GM04503 (cell line): ENCODE measurements around the gene MPC1.
A peak's percentile ranks its signal among the peaks of the same experiment; 100 is the strongest.
"Not testable (repeated sequence)": the region's sequence is repeated elsewhere in the genome, so short reads cannot be mapped to it uniquely, and the experiment has no call there.

Source experiments
- DNase-seq: peaks from one replicate; pipeline ENCODE4 v3.0.0-alpha.2; 2012; ENCODE audit warnings: low read depth

Gene MPC1

DNA sequence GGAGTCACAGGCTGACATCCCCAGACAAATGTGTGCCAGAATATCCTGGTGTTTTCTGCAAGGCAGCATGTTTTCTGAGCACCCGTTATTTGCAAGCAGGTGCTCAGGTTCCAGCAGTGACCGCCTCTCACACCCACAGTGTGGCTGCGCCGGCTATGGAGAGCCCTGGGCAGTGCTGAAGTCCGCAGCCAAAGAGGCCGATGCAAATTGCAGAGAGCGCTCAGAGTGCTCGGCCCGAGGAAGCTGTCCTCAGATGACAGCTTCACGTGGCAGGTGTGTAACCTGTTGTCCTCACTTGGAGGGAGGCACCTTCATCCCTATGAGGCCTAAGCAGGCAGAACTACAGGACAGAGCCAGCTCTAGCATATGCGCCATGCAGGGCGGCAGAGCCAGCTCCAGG is 23.5 kb upstream of the MPC1 start:
- no peak for DNase-seq

DNA sequence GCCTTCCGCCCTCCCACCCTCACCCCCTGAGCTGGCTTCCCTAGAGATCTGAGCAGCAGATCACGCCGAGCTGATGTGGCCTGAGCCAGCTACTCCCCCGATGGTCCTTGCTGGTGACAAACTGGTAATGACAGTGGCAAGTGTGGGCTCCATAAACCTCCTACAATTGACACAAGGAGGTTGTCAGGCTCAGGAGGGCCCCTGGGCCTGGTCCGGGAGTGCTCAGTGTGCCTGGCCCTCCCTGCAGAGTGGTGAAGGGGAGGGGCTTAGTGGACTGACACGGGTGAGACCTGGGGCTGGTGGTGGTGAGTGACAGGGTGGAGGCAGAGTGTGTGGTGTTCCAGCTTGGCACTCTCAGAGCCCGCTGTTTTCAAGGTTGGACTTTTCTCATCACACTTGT is 22.6 kb upstream of the MPC1 start:
- DNase-seq, result no peak

DNA sequence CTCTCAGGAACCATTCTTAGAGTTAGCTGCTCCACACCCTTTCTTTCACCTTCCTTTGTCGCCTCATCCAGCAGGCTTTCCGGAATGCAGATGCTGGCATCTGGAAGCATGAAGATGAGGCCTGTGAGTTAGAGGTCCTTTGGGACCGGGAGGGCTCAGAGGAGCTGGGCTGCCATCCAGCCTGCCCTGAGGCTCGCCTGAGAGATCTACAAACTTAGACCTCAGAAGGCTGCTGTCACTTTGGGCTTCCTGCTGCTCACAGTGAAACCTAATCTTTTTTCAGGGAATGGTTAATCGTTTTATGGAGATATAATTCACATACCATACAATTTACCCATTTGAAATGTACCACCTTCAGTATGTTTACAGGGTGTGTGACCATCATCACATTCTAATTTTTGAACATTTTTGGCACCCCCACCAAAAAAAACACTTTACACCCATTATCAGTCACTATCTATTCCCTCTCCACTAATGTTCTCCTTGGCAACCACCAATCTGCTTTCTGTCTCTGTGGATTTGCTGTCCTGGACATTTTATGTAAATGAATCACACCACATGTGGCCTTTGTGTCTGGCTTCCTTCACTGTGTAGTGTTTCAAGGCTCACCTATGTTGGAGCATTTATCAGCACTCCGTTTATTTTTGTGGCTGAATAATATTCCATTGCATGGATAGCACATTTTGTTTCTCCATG is 20.0 kb upstream of the MPC1 start:
- DNase-seq, result peak; percentile 60

DNA sequence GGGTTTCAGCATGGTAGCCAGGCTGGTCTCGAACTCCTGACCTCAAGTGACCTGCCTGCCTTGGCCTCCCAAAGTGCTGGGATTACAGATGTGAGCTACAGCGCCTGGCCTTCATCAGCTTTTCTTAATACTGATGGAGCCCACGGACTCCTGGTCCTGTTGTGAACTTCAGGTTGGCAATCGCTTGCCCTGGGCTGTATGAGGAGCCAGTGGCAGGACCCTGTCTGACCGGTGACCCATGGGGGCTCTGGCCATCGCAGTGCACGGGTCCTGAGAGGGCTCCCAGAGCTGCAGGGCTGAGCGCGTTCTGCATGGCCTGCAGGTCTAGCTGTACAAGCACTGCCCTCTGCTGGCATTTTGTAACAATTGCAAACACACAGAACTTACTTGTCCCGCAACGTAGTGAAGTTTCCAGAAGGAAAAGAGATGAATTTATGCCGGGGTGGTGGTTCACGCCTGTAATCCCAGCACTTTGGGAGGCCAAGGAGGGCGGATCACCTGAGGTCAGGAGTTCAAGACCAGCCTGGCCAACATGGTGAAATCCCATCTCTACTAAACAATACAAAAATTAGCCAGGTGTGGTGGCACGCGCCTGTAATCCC is 18.0 kb upstream of the MPC1 start:
- not testable (repeated sequence) for DNase-seq

DNA sequence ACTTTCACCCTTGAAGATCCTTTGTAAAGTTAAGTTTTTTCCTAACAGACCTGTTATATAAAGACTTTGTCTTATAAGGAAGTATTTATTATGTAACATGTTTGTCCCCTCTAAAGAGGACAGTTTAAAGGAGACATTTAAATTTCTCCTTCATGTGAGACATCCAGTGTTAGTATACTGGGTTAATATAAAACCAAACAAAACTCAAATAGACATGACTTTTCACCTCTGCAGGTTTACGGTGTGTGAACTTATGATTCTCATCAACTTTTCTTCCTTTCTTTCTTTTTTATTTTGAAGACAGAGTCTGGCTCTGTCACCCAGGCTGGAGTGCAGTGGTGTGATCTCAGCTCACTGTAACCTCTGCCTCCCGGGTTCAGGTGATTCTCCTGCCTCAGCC is 17.4 kb upstream of the MPC1 start:
- no peak for DNase-seq

DNA sequence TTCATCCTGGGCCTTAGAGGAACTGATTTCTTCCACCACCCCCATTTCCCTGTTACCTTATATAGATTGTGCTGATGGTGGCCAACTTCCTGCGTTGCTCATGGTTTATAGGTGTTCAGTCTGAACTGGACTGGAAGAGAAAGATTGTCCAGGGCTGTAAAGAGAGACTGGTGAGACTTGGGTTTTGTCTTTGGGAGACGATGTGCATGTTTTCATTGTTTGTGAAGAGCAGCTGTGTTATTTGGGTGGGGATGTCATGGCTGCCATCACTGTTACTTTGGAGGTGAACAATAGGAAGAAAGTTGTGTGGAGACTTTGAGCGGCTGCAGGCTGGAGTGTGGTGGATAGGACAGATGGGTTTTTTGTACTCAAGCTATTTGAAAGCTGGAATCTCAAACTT is 15.6 kb upstream of the MPC1 start:
- DNase-seq, result no peak

DNA sequence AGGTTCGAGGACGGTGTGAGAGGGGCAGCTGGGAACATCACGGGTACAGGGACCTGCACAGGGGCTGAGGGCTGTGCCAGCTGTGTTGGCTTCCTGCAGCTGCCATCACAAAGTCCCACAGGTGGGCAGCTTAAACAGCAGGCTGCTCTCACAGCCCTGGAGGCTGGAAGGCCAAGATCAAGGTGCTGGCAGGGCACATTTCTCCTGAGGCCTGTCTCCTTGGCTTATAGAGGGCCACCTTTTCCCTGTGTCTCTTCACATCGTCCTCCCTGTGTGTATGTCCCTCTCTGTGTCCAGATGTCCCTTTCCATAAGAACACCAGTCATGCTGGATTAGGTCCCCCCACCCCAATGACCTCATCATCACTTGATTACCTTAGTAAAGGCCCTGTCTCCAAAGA is 15.1 kb upstream of the MPC1 start:
- no peak for DNase-seq

DNA sequence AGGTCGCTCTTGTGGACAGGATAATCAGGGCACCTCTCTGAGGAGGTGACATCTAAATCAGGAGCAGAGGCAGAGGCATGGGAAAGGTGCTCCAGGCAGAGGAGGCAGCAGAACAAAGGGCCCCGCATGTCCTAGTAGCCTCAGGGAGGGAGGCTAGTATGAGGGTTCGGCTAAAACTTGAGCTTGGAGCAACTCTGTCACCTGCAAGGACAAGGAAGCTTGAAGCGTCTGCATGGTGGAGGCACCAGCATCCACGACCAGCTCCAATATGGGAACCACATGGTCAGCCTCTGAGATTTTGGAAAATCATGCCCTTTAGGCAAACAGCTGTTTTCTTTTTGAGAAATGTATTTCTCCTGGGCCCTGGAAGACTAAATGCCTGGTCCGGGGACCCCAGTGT is 13.0 kb upstream of the MPC1 start:
- DNase-seq, result no peak

DNA sequence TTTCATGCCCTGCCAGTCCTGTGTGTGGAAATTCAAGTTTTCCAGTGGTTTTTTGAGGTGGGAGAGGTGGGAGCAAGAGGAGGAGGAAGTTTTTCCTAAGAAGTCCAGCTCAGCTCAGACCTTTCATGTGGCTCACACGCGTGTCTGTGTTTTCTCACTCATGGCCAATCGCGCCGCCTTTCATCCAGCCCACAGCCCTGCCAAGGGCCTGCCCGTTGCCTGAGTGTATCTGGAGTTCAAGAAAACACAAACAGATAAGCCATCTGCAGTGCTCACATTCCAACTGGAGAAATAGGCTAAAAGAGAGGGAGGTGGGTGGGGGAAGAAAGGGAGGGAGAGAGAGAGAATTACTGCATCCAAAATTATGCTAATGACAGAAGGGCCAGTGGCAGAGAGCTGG is 12.6 kb upstream of the MPC1 start:
- no peak for DNase-seq

DNA sequence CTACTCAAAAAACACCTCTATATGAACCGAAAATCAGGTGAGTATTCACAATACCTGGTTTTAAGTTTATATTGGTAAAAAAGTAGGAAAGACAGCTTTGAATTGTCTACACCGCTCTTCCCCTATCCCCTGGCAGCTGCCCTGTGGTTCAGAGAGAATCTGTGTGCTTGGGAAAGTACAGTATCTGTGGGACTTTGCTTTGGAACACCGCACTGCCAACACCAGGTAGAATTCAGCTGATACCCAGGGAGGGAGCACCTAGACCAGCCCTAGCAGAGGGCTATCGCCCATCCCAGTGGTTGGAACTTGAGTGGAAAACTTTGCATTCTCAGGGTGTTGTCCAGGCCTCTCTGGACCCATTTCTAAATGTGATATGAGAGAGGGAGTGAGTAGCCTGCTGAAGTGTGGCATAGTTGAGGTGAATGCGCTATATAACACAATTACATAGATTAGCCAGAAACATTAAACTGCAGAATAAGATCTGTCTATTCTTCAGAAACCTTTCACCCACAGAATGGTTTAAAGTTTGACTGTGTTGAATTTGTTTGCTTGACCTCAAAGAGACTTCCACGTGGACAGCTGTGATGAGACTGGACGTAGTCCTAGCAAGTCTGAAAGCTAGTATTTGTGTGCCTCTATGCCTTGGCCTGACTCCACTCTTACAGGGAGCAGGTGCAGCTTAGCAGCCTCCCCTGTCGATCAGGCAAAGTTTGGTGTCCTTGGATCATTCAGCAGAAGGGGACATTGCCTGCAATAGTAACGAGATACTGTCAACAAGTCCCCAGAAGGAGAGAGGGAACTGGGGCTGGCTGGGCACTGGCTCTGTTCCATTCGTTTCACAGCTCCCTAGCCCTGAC is 11.5 kb upstream of the MPC1 start:
- DNase-seq, result no peak

DNA sequence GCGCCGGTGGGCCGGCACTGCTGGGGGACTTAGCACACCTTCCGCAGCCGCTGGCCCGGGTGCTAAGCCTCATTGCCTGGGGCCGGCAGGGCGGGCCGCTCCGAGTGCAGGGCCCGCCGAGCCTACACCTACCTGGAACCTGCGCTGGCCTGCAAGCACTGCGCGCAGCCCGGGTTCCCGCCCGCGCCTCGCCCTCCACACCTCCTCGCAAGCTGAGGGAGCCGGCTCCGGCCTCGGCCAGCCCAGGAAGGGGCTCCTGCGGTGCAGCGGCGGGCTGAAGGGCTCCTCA is 10.7 kb upstream of the MPC1 start:
- DNase-seq, result no peak

DNA sequence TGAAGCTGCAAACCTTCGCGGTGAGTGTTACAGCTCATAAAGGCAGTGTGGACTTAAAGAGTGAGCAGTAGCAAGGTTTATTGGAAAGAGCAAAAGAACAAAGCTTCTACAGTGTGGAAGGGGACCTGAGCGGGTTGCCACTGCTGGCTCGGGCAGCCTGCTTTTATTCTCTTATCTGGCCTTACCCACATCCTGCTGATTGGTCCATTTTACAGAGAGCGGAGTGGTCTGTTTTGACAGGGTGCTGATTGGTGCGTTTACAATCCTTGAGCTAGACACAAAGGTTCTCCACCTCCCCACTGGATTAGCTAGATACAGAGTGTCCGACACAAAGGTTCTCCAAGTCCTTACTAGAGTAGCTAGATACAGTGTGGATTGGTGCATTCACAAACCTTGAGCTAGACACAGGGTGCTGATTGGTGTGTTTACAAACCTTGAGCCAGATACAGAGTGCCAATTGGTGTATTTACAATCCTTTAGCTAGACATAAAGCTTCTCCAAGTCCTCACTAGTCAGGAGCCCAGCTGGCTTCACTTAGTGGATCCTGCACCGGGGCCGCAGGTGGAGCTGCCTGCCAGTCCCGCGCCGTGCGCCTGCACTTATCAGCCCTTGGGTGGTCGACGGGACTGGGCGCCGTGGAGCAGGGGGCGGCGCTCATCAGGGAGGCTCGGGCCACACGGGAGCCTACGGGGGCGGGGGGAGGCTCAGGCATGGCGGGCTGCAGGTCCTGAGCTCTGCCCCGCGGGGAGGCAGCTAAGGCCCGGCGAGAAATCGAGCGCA is 10.2 kb upstream of the MPC1 start:
- not testable (repeated sequence) for DNase-seq

DNA sequence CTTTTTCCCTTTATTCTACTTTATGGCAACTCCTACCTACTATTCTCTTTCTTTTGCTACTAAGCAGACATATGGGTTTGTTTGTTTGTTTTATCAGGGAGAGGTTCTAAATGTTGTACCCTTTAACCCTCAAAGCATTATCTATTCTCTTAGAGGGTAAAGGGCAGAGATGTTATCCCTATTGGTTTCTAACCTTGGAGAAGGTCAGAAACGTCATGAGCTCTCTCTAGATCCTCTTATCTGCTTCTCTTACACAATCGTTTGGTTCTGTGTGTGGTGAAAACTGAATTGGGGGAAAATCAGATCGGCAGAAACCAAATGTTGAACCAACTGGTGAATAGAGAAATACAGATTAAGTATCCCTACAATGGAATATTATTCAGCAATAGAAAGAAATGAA is 6.4 kb upstream of the MPC1 start:
- DNase-seq, result no peak

DNA sequence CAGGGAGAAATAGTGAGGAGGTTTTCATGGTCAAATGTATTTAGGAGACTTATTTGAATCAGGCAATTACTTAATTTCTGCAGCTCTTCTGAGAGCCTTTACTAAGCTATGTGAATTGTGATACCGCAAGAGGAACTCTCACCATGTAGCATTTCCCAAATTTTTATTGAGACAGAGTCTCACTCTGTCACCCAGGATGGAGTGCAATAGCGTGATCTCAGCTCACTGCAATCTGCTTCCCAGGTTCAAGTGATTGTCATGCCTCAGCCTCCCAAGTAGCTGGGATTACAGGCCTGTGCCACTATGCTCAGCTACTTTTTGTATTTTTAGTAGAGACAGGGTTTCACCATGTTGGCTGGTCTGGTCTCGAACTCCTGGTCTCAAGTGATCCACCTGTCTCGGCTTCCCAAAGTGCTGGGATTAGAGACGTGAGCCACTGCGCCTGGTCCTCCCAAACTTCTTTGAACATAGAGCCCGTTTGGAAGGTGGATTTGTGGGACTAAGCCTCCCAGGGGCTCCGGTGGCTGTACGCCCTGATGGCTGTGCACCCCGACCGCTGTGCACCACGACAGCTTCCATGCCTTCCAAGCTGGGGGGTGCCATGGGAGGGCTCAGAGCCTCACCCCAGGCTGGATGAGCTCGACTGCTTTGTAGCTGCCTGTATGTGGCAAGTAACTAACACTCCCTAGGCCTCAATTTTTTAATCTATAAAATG is 5.7 kb upstream of the MPC1 start:
- DNase-seq, result no peak

DNA sequence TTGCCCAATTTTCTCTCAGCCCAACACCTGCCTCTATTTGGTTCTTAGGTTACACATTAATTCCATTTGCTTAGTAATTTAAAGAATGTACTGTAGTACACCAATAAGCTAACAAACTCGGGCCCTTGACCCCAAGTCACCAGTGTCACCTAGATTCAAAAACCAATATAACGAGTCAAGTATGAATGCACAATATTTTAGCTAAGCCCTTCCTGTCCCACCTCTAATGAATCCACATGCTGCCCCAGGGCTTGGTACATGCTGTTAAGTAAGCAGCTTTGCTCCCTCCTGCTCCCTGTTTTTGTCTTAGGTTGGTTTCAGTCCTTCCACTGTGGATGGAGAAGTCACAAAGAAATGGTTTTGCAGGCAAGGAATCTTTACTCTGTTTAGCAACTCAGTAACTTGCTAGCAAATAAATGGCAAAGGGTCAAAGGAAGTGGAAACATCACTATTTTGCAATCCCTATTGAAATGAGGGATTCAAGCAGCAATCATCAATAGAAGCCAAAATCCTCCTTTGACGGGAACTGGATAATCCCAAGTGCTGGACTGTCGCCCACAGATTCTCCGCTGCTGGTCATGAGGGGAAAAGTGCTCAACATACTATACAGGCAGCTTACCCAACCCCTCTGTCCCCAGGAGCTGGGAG is 5.0 kb upstream of the MPC1 start:
- no peak for DNase-seq

DNA sequence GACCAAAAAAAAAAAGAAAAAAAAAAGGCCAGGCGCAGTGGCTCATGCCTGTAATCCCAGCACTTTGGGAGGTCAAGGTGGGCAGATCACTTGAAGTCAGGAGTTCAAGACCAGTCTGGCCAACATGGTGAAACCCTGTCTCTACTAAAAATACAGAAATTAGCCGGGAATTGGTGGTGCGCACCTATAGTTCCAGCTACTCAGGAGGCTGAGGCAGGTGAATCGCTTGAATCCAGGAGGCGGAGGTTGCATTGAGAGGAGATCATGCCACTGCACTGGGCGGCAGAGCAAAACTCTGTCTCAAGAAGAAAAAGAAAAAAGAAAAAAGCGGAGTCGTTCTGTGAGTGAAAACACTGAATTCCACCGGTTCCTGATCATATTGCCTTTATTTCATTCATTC is 4.4 kb upstream of the MPC1 start:
- DNase-seq, result not testable (repeated sequence)

DNA sequence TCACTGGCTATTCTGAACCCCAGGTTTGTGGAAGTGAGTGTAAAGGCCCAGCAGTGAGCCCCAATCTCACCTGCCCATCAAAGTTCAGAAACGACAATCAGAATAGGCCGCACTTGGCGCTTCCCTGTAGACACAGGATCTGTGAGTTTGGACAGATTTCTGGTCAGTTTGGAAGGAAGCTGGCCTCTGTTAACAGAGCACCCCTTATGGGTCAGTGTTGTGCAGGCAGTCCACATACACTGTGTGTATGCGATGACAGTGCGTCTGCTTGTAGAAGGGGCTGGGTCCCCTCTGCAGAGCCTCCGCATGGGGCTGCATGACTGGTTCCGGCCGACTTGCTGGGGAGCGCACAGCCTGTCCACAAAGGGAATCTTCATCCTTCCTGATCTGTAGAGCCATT is 3.4 kb upstream of the MPC1 start:
- DNase-seq, result no peak

DNA sequence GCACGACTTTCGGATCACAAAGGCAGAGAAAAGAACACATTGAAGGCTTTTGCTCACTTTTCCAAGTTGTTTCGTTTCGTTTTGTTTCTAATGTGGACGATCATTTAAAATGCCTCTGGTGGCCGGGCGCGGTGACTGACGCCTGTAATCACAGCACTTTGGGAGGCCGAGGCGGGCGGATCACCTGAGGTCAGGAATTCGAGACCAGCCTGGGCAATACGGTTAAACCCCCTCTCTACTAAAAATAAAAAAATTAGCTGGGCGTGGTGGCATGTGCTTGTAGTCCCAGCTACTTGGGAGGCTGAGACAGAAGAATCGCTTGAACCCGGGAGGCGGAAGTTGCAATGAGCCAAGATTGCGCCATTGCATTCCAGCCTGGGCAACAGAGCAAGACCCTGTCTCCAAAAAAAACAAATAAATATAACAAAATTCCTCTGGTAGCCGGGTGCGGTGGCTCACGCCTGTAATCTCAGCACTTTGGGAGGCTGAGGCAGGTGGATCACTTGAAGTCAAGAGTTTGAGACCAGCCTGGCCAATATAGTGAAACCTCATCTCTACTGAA is 1.1 kb upstream of the MPC1 start:
- DNase-seq, result not testable (repeated sequence)

DNA sequence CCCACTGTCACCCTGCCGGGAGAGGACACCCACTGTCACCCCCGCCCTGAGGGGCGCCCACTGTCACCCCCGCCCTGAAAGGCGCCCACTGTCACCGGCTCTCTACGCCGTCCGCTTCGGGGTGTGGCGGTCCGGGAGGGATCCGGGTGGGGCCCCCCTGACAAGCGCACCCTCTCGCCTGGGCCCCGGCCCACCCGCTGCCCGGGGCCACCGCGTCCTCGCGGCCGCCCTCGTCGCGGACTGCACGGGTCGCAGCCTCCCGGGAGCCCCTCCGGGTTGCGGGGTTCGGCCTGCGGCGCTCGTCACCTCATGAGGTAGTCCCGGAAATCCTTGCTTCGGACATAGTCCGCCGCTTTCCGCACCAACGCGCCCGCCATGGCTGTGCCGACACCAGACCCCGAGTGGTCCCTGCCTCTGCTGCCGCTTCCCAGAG is 224 bp downstream of the MPC1 start:
- no peak for DNase-seq

DNA sequence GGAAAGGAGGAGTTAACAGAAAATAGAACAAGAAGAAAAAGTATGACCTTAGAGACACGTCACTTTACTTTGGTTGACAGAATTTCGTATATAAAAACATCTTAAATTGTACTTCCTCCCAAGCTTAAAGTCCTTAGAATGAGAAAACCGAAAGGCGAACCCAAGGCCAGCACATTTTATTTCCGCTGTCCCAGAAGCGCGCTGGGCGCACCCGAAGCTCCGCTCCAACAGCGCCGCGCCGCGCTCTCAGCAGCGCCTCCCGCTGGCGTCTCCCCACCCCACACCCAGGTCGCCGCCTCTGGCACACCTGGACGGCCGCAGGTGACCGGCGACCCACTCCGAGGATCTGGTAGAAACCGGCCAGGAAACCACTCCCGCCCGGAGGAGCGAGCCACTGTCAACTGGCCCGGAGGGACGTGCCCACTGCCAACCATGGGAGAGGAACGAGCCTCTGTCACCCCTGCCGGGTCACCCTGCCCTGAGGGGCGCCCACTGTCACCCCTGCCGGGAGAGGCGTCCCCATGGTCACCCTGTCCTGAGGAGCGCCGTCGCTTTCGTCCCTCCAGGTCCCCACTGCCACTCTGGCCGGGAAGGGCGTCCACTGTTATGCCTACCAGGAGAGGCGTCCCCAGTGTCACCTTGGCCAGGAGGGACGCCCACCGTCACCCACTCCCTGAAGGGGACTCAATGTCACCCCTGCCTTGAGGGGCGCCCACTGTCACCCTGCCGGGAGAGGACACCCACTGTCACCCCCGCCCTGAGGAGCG is 824 bp downstream of the MPC1 start:
- no peak for DNase-seq

DNA sequence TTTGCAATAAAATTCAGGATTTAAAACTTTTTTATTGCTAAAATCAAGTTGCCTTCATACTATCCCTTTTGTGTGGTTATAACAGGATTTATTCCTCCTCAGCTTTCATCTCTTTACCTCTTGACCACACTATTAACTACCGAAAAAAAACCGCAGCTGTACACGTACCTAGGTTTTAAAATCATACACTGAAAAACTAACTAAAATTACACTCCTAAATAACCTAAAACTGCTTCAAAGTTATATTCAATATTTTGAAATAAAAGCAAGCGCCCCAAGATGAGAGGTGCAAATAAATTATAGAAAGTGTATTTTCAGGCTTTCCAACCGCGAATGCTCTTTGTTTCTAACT is 1.4 kb downstream of the MPC1 start:
- DNase-seq, result no peak
